Endodermal cell (in vitro differentiated cells): ENCODE measurements around the gene ZC3H7A. TPM values are rescaled to one million over a fixed set of nuclear protein-coding genes. Genes with fewer than 3 reads are reported as not detected.
A peak's percentile ranks its signal among the peaks of the same experiment; 100 is the strongest.
"Not testable (repeated sequence)": the region's sequence is repeated elsewhere in the genome, so short reads cannot be mapped to it uniquely, and the experiment has no call there.

ENCODE experiments used
- DNase-seq: peaks from one replicate; pipeline ENCODE4 v3.0.0-alpha.2; 2017
- H3K27ac ChIP-seq: 2 replicates; pipeline ENCODE4 v1.5.1; 2013; ENCODE audit warnings: mild to moderate bottlenecking, low read depth, low read length, moderate library complexity
- H3K27me3 ChIP-seq: 2 replicates; pipeline ENCODE4 v1.6.1; 2013; ENCODE audit warnings: mild to moderate bottlenecking, low read length, moderate library complexity; ENCODE audit not compliant: insufficient read depth, control insufficient read depth, poor library complexity, severe bottlenecking
- H3K36me3 ChIP-seq: 2 replicates; pipeline ENCODE4 v1.7.0; 2013; ENCODE audit warnings: mild to moderate bottlenecking, low read length, moderate library complexity; ENCODE audit not compliant: control insufficient read depth, insufficient read depth
- H3K4me1 ChIP-seq: one replicate; pipeline ENCODE4 v1.7.0; 2013; ENCODE audit warnings: low read length; ENCODE audit not compliant: control insufficient read depth, insufficient read depth
- H3K4me3 ChIP-seq: 2 replicates; pipeline ENCODE4 v1.5.1; 2013; ENCODE audit warnings: mild to moderate bottlenecking, low read length, moderate library complexity
- H3K9ac ChIP-seq: 2 replicates; pipeline ENCODE4 v1.6.1; 2013; ENCODE audit warnings: mild to moderate bottlenecking, low read length, moderate library complexity; ENCODE audit not compliant: poor library complexity, severe bottlenecking; ENCODE audit errors: extremely low read depth
- H3K9me3 ChIP-seq: 2 replicates; pipeline ENCODE4 v1.6.1; 2013; ENCODE audit warnings: mild to moderate bottlenecking, low read length, moderate library complexity; ENCODE audit not compliant: control insufficient read depth
- H3K27ac Mint-ChIP-seq: 2 replicates; pipeline ENCODE4 v1.8.0; 2020; ENCODE audit warnings: mixed read lengths
- H3K27me3 Mint-ChIP-seq: 2 replicates; pipeline ENCODE4 v1.8.0; 2021; ENCODE audit warnings: mild to moderate bottlenecking, mixed read lengths; ENCODE audit not compliant: insufficient read depth
- H3K36me3 Mint-ChIP-seq: 2 replicates; pipeline ENCODE4 v1.8.0; 2020; ENCODE audit warnings: low read depth, mixed read lengths
- H3K4me1 Mint-ChIP-seq: 2 replicates; pipeline ENCODE4 v1.8.0; 2020; ENCODE audit warnings: mixed read lengths
- H3K4me3 Mint-ChIP-seq: 2 replicates; pipeline ENCODE4 v1.8.0; 2020; ENCODE audit warnings: mild to moderate bottlenecking, moderate library complexity, mixed read lengths
- H3K9me3 Mint-ChIP-seq: 2 replicates; pipeline ENCODE4 v1.8.0; 2020; ENCODE audit warnings: mild to moderate bottlenecking, mixed read lengths
- WGBS, 2 experiments: methylation state at CpG; one replicate each; pipeline versions ENCODE4 v1.1.5 to v1.1.7; 2013; ENCODE audit warnings: missing lambda C conversion rate in 2 of 2, mixed read lengths in 1 of 2; ENCODE audit not compliant: insufficient coverage in 1 of 2, insufficient read length in 1 of 2; 5-methylcytosine and 5-hydroxymethylcytosine counted together
- total RNA-seq, 2 donors: library from RNA; stranded (reverse); fragmentation: NEBNext Ultra II Directional in 1 of 2; extraction: Animal tissue kit (Norgen Biotek cat#: 25700) in 1 of 2; gene quantifications; 2 replicates in 1 of 2; 3 replicates in 1 of 2; pipeline ENCODE4 v1.2.1, GENCODE V29; 2021
- TF ChIP-seq, protein P1 (sequence below): fragments of 200-600 bp; sonication (generic); conservative IDR thresholded peaks from 2 replicates; pipeline ENCODE4 v1.5.0; 2021; ENCODE audit warnings: antibody characterized with exemption, mild to moderate bottlenecking

Gene ZC3H7A
- total RNA-seq, 2 donors from 2014 or later: 37.7 to 38.5 TPM

DNA sequence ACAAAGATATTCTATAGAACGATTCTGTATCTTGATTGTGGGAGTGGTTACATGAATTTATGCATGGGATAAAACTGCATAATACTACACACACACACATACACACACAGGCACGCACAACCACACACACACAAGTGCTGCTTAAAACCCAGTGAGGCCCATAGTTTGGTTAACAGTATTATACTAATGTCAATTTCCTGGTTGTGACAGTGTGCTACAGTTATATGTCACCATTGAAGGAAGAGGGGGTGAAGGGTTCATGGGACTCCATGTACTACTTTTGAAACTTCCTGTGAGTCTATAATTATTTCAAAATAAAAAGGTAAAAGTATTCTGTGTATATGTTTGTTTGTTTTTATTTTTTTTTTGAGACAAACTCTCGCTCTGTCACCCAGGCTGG, 8.1 kb downstream of the ZC3H7A start:
- no peak overlapping the region for H3K9ac ChIP-seq
- H3K27me3 ChIP-seq: no peaks in the 10 kb centered on the region
- WGBS, 2 experiments: 100% methylated on average over 1 of the region's 3 CpGs
- peaks cover 24% of the 10 kb centered on the region for H3K4me1 ChIP-seq
- Mint-ChIP-seq H3K4me3 (no peak overlapping the region), H3K9me3 (no peaks in the 10 kb centered on the region), H3K27me3 (no peaks in the 10 kb centered on the region), H3K27ac (no peak overlapping the region), H3K4me1 (peaks cover 37% of the 10 kb centered on the region), H3K36me3 (peaks cover 12% of the 10 kb centered on the region)
- no peaks in the 10 kb centered on the region for H3K9me3 ChIP-seq
- TF ChIP-seq, protein P1, sequence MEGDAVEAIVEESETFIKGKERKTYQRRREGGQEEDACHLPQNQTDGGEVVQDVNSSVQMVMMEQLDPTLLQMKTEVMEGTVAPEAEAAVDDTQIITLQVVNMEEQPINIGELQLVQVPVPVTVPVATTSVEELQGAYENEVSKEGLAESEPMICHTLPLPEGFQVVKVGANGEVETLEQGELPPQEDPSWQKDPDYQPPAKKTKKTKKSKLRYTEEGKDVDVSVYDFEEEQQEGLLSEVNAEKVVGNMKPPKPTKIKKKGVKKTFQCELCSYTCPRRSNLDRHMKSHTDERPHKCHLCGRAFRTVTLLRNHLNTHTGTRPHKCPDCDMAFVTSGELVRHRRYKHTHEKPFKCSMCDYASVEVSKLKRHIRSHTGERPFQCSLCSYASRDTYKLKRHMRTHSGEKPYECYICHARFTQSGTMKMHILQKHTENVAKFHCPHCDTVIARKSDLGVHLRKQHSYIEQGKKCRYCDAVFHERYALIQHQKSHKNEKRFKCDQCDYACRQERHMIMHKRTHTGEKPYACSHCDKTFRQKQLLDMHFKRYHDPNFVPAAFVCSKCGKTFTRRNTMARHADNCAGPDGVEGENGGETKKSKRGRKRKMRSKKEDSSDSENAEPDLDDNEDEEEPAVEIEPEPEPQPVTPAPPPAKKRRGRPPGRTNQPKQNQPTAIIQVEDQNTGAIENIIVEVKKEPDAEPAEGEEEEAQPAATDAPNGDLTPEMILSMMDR: no peak
- peaks cover 19% of the 10 kb centered on the region for H3K36me3 ChIP-seq
- no peak overlapping the region for H3K27ac ChIP-seq
- no peak for DNase-seq
- no peak overlapping the region for H3K4me3 ChIP-seq

DNA sequence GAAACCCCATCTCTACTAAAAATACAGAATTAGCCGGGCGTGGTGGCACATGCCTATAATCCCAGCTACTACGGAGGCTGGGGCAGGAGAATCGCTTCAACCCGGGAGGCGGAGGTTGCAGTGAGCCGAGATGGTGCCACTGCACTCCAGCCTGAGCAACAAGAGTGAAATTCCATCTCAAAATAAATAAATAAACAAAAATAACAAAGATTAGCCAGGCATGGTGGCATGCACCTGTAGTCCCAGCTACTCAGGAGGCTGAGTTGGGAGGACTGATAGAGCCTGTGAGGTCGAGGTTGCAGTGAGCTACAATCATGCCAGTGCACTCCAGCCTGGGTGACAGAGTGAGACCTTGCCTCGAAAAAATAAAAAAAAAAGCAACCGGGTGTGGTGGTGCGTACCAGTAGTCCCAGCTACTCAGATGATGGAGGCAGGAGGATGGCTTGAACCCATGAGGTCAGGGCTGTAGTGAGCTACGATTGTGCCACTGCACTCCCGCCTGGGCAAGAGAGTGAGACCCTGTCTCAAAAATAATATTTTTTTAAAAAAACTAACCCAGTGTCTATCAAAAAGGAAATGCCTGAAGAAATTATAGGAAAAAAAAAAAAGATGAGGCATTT, 12.0 kb downstream of the ZC3H7A start:
- 91 to 94% methylated on average over 8 to 12 of the region's 13 CpGs for WGBS, 2 experiments
- H3K9me3 Mint-ChIP-seq, H3K27me3 Mint-ChIP-seq, H3K27ac ChIP-seq, H3K27me3 ChIP-seq, H3K36me3 Mint-ChIP-seq, H3K4me3 Mint-ChIP-seq, H3K9me3 ChIP-seq, H3K27ac Mint-ChIP-seq, H3K4me3 ChIP-seq, DNase-seq, H3K9ac ChIP-seq: not testable (repeated sequence)
- H3K4me1 Mint-ChIP-seq: peaks cover 26% of the 10 kb centered on the region
- peaks cover 21% of the 10 kb centered on the region for H3K36me3 ChIP-seq
- H3K4me1 ChIP-seq: peaks cover 11% of the 10 kb centered on the region

GRCh38 chr16:11784381-11784780, 12.7 kb downstream of the ZC3H7A start:
- Mint-ChIP-seq H3K4me1 (peaks cover 26% of the 10 kb centered on the region), H3K36me3 (peaks cover 13% of the 10 kb centered on the region)
- WGBS, 2 experiments: 92 to 95% methylated on average over 2 to 6 of the region's 6 CpGs
- not testable (repeated sequence) for H3K9me3 Mint-ChIP-seq, H3K4me3 Mint-ChIP-seq, H3K9me3 ChIP-seq, H3K9ac ChIP-seq, H3K27me3 Mint-ChIP-seq, H3K4me3 ChIP-seq, H3K27ac Mint-ChIP-seq, H3K27ac ChIP-seq, H3K27me3 ChIP-seq, DNase-seq
- peaks cover 11% of the 10 kb centered on the region for H3K4me1 ChIP-seq
- peaks cover 20% of the 10 kb centered on the region for H3K36me3 ChIP-seq

GRCh38 chr16:11784038-11784369, 13.1 kb downstream of the ZC3H7A start:
- no peaks in the 10 kb centered on the region for H3K9me3 ChIP-seq
- TF ChIP-seq, protein P1: no peak
- Mint-ChIP-seq H3K27ac (peak overlapping the region; percentile 26), H3K4me1 (peaks cover 26% of the 10 kb centered on the region), H3K4me3 (no peak overlapping the region), H3K36me3 (peaks cover 15% of the 10 kb centered on the region), H3K27me3 (no peaks in the 10 kb centered on the region), H3K9me3 (no peaks in the 10 kb centered on the region)
- H3K36me3 ChIP-seq: peaks cover 24% of the 10 kb centered on the region
- DNase-seq: no peak
- H3K27ac ChIP-seq: no peak overlapping the region
- no peaks in the 10 kb centered on the region for H3K27me3 ChIP-seq
- H3K4me1 ChIP-seq: peaks cover 11% of the 10 kb centered on the region
- no peak overlapping the region for H3K9ac ChIP-seq
- no peak overlapping the region for H3K4me3 ChIP-seq
